Kidney (tissue), 14 donors: ENCODE measurements around the gene PKD1L1. TPM values are rescaled to one million over a fixed set of nuclear protein-coding genes. Genes with fewer than 3 reads are reported as not detected.

Experiments
- DNase-seq, 5 donors: peaks; one replicate each; pipeline ENCODE4 v3.0.0-alpha.2; 2013 to 2020
- FAIRE-seq: peaks from 2 replicates; lab custom pipeline; 2012; peaks lifted over from hg19 to GRCh38; lab: Jason Lieb, UNC
- H3K27ac ChIP-seq, 2 donors: one replicate each; pipeline ENCODE4 v1.7.0; 2013; ENCODE audit warnings: low read depth in 2 of 2, low read length in 2 of 2, inconsistent platforms in 1 of 2
- H3K27me3 ChIP-seq: one replicate; pipeline ENCODE4 v1.7.1; 2013; ENCODE audit warnings: low read length, inconsistent platforms; ENCODE audit not compliant: control insufficient read depth, insufficient read depth
- H3K36me3 ChIP-seq, 3 donors: one replicate each; pipeline versions ENCODE4 v1.7.0 to v1.7.1; 2013; ENCODE audit warnings: low read length in 3 of 3, control low read depth in 1 of 3, inconsistent platforms in 1 of 3; ENCODE audit not compliant: insufficient read depth in 3 of 3, control insufficient read depth in 2 of 3
- H3K4me1 ChIP-seq, 3 donors: one replicate each; pipeline versions ENCODE4 v1.7.0 to v1.7.1; 2013; ENCODE audit warnings: low read length in 3 of 3, inconsistent platforms in 1 of 3, low read depth in 1 of 3; ENCODE audit not compliant: control insufficient read depth in 2 of 3, insufficient read depth in 2 of 3
- H3K4me3 ChIP-seq, 3 donors: one replicate each; pipeline versions ENCODE4 v1.7.0 to v1.8.1; 2013; ENCODE audit warnings: low read length in 3 of 3, control low read depth in 1 of 3, inconsistent platforms in 1 of 3
- H3K9ac ChIP-seq, 3 donors: one replicate each; pipeline versions ENCODE4 v1.7.0 to v1.7.1; 2013; ENCODE audit warnings: low read length in 3 of 3, control low read depth in 1 of 3, inconsistent platforms in 1 of 3
- H3K9me3 ChIP-seq, 3 donors: one replicate each; pipeline versions ENCODE4 v1.7.0 to v1.7.1; 2013; ENCODE audit warnings: low read length in 3 of 3, control low read depth in 1 of 3, inconsistent platforms in 1 of 3; ENCODE audit not compliant: control insufficient read depth in 2 of 3, insufficient read depth in 1 of 3
- CTCF ChIP-seq: IDR thresholded peaks from 3 replicates; pipeline ENCODE4 v1.5.1; 2012; ENCODE audit warnings: mild to moderate bottlenecking, moderate library complexity, borderline replicate concordance; ENCODE audit not compliant: insufficient read depth; ENCODE audit errors: extremely low read depth
- intact Hi-C: fragments of 100-400 bp; cut with DNase I; formaldehyde crosslinking; loops from one replicate; pipeline ENCODE4 v1.11.1; 2022
- polyA plus RNA-seq: library from polyadenylated mRNA; stranded (reverse); fragments of 350-450 nt; fragmentation: Illumina TruSeq; extraction: RNeasy Lipid Tissue Mini Kit (QIAGEN cat#74804); gene quantifications from one replicate; pipeline ENCODE4 v1.2.3, GENCODE V29; 2014; ENCODE audit warnings: low read depth, low replicate concordance; ENCODE audit not compliant: insufficient read depth
- total RNA-seq: library from RNA; stranded (reverse); fragmentation: NEBNext Ultra II Directional; extraction: Animal tissue kit (Norgen Biotek cat#: 25700); gene quantifications from one replicate; pipeline ENCODE4 v1.2.1, GENCODE V29; 2021
- donor health status: control.
- donor health status: control.
- donor health status: control.
- donor health status: control.
- donor health status: control.
- donor health status: DM: yes; HTN: yes; CAD: no.
- donor health status: Normal renal cell carcinoma (clear cell type).

PKD1L1 gene
- total and polyA plus RNA-seq, 2 donors from 2014 or later = 0.32 to 0.82 TPM

GRCh38 chr7:47941136-47941844, 7.0 kb downstream of the PKD1L1 start:
- Histone ChIP-seq H3K9me3 (no peaks in the 10 kb centered on the region), H3K27ac (peak overlapping the region in 1 of 2 donors; percentile 70), H3K27me3 (no peaks in the 10 kb centered on the region), H3K4me3 (no peak overlapping the region), H3K36me3 (no peaks in the 10 kb centered on the region), H3K9ac (no peak overlapping the region), H3K4me1 (peaks cover 0 to 4% (median 1%) of the 10 kb centered on the region in 3 donors)
- DNase-seq (peak in 1 of 5 donors; percentile 85), FAIRE-seq (no peak)
- intact Hi-C loops = loop anchor here (10.0 kb wide), 1 partner anchor 164 kb away; no protein-coding TSS in a partner anchor
- TF ChIP-seq CTCF = no peak

GRCh38 chr7:47940088-47941013, 7.9 kb downstream of the PKD1L1 start:
- intact Hi-C loops = loop anchor here (10.0 kb wide), 1 partner anchor 164 kb away; no protein-coding TSS in a partner anchor
- DNase-seq (peak in 1 of 5 donors; percentile 30), FAIRE-seq (no peak)

GRCh38 chr7:47939425-47940036, 8.7 kb downstream of the PKD1L1 start:
- FAIRE-seq (no peak), DNase-seq (no peak)
- Histone ChIP-seq H3K9me3 (no peaks in the 10 kb centered on the region), H3K36me3 (no peaks in the 10 kb centered on the region), H3K4me1 (peaks cover 0 to 4% (median 0%) of the 10 kb centered on the region in 3 donors), H3K9ac (no peak overlapping the region), H3K27ac (peak overlapping the region in 1 of 2 donors; percentile 49), H3K4me3 (no peak overlapping the region), H3K27me3 (no peaks in the 10 kb centered on the region)
- intact Hi-C loops = loop anchor here (10.0 kb wide), 1 partner anchor 165 kb away; no protein-coding TSS in a partner anchor
- TF ChIP-seq CTCF = no peak

More at GRCh38 chr7:47940088-47941013, 7.9 kb downstream of the PKD1L1 start:
- no peak overlapping the region for H3K9ac ChIP-seq
- no peak overlapping the region for H3K4me3 ChIP-seq
- H3K27ac ChIP-seq = peak overlapping the region; percentile 0 to 70
- no peaks in the 10 kb centered on the region for H3K27me3 ChIP-seq
- H3K36me3 ChIP-seq = no peaks in the 10 kb centered on the region
- no peaks in the 10 kb centered on the region for H3K9me3 ChIP-seq
- H3K4me1 ChIP-seq = peaks cover 0 to 4% (median 0%) of the 10 kb centered on the region in 3 donors
- TF ChIP-seq CTCF = no peak
